Stimulated activated CD4-positive, alpha-beta T cell treated with anti-CD3 and anti-CD28 coated beads, TNF-alpha, amount 100 ng/mL, for 4 hours (primary cell): ENCODE results near the gene IRGQ.
"Not testable (repeated sequence)": the region's sequence is repeated elsewhere in the genome, so short reads cannot be mapped to it uniquely, and the experiment has no call there.

ENCODE experiments used
- DNase-seq, 3 experiments: peaks; one replicate each; pipeline ENCODE4 v3.0.0-alpha.2; 2020; ENCODE audit warnings: low read depth in 3 of 3

The IRGQ gene, protein sequence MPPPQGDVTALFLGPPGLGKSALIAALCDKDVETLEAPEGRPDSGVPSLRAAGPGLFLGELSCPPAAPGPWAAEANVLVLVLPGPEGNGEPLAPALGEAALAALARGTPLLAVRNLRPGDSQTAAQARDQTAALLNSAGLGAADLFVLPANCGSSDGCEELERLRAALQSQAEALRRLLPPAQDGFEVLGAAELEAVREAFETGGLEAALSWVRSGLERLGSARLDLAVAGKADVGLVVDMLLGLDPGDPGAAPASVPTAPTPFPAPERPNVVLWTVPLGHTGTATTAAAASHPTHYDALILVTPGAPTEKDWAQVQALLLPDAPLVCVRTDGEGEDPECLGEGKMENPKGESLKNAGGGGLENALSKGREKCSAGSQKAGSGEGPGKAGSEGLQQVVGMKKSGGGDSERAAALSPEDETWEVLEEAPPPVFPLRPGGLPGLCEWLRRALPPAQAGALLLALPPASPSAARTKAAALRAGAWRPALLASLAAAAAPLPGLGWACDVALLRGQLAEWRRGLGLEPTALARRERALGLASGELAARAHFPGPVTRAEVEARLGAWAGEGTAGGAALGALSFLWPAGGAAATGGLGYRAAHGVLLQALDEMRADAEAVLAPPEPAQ

DNA sequence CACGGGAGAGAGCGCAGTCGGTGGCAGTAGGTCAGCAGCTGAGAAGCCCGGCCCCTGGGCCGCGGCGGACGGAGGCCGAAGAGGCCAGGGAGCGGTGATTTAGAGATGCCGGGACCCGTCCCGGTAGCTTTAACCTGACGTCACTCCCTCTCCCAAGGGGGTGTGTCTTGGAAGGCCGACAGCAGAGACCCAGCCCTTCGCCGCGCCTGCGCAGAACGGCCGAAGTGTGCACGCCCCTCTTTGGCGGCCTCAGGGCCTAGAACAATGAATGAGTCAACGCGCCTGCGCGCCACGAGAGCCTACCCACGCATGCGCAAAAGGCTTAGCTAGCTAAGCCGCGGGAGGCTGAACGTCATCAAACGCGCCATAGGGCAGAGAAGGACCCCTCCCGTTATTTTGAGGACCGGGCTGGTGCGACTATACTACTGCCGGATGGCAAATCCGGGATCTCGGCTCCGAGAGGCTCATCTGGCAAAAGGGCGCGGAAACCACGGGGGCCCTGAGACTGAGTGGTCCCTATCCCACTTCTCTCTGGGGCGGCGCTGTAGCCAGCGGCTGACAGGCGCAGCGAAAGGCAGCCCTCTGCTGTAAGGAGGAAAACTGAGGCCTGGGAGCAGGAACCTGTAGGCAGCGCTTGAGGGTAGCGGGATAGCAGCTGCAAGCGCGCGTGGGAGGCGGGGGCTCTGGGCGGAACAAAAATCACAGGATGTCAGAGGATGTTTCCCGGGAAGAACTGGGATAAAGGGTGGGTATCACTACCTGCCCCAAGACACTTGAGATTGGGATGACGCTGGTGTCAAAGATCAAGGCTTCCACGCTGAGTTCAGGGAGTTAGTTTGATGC, at the start of gene IRGQ, which contains the start of gene ZNF576:
Gene IRGQ (minus strand): TSS at position 136 of the 843 bp plus-strand sequence. CDS start 796 bp downstream, outside the sequence.
Gene ZNF576 (plus strand): TSS at position 597 of the 843 bp plus-strand sequence. CDS start 514 bp downstream, outside the sequence.
- peak; percentile 100 for DNase-seq

DNA sequence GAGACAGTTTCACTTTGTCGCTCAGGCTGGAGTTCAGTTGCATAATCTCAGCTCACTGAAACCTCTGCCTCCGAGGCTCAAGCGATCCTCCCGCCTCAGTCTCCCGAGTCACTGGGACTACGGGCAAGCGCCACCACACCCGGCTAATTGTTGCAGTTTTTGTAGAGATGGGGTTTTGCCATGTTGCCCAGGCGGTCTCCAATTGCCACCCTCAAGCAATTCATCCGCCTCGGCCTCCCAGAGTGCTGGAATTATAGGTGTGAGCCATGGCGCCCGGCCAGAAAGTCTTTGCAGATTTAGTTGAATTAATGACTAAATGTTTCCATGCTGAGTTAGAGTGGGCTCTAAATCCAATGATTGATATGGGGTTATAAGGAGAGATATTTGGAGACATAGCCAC, 48.2 kb upstream of the IRGQ start:
- no peak for DNase-seq

DNA sequence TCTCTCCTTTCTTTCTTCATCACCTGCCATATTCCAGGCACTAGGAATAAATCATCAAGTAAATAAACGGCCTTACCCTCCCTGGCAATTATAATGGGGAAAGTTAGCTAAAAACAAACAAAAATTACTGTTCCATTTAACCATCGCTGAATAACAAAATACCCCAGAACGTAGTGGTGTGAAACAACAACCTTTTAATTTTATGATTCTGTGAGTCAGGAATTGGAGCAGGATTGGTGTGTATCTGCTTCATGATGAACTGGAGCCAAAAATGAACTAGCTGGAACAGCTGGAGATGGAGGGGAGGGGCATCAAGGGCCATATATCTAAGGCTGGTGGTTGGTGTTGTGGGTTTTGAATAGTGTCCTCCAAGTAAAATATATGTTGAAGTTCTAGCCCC, 47.4 kb upstream of the IRGQ start:
- no peak for DNase-seq

DNA sequence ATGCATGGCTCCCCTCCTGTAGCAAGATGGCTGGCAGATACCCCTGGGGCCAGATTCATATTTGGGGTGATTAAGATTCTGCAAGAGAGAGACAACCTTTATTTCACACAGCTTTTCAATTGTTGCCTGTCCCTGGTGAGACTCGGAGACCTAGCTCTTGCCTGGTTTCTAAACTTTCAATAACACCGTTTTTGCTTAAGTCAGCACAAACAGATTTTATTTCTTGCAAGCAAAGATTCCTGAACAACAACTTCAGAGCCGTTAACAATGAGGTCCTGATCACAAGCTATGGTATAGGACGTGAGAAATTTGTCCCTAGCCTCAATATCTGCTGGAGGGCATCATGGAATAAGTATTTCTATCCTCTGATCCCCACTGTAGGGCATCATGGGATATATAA, 46.6 kb upstream of the IRGQ start:
- DNase-seq = no peak

DNA sequence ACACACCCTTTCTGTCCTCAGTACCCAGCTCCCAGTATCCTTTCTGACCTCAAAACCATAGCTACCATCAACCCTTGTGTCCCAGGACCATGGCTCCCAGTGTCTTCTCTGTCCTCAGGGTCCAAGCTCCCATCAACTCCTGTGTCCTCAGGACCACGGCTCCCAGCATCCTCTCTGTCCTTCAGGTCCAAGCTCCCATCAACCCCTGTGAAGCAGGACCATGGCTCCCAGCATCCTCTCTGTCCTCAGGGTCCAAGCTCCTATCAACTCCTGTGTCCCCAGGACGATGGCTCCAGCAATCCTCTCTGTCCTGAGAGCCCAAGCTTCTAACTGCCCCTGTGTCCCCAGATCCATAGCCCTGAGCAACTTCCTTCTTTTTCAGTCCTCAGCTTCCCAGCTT, 45.4 kb upstream of the IRGQ start:
- DNase-seq = no peak

DNA sequence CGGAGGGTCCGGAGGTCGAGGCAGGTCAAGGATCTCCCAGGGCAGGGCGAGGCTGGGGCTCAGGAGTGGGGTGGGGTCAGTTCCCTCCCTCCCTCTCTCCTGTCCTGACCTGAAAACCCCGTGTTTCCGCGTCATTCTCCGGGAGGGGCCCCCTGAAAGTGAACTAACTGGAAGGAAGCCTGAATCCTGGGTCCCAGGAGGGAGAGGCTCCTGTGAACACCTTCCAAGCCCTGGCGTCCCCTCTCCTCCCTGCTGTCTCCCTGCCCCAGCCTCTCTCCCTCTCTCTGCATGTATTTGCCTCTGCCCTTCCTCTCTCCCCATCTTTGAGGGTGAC, 44.5 kb upstream of the IRGQ start:
- no peak for DNase-seq

DNA sequence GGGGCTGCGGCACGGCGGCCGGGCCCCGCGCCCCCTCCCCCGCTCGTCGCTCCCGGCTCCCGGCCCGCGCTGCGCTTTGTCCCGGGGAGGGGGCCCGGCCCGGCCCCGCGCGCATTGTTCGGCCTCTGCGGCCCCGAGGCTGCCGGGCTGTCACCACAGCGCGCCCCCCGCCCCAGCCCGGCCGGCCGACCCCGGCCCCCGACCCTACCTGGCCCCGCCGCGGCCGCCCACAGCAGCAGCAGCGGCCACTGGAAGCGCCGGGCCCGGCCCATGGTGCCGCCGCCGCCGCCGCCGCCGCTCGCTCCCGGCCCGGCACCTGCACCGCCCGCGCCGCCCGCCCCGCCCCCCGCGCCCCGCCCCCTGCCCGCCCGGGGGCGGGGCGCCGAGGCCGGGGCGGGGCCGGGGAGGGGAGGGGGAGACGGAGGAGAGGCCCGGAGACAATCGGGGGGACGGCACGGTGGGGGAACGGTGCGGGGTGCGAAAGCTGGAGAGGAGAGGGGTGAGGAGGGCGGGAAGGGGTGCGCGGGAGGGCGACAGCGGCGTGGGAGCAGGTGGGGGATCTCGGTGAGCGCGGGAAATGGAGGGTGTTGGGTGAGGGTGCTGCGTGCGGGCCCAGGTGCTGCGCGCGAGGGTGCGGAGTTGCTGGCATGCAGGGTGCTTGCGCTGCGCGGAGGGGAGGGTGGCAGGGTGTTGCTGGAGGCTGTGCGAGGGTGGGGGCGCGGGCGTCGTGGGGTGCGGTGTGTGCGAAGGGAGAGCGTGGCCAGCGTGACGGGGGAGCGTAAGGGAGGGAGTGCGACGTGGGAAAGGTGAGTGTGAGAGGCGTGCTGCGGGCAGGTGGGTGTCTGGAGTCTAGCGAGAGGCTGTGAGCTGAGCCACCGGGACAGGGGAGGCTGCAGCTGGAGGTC, 43.8 kb upstream of the IRGQ start, which contains the start of gene CADM4:
Gene CADM4 (minus strand): TSS at position 332 of the 905 bp plus-strand sequence. CDS start 60 bp downstream, at position 272.
- peak; percentile 21 to 37 (median 26) for DNase-seq

DNA sequence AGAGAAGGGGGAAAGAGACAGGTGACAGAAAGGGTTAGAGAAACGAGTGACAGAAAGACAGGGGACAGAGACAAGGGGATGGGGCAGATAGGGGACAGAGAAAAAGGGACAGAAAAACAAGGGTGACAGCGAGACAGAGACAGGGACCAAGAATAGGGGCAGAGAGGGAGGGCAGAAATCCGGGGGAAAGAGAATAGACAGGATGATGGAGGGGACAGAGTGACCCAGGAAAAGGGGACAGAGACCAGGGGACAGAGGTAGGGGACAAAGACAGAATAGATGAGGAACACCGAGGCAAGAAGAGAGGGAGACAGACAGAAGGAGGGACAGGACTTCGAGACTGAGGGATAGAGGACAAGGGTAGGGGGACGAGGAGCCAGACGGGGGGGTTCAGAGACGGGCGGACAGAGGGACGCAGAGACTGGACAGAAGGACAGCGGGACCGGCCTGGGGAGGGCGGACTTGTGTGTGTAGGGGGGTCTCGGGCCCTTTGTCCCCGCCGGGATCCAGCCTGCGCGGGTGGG, 43.1 kb upstream of the IRGQ start:
- DNase-seq = no peak

DNA sequence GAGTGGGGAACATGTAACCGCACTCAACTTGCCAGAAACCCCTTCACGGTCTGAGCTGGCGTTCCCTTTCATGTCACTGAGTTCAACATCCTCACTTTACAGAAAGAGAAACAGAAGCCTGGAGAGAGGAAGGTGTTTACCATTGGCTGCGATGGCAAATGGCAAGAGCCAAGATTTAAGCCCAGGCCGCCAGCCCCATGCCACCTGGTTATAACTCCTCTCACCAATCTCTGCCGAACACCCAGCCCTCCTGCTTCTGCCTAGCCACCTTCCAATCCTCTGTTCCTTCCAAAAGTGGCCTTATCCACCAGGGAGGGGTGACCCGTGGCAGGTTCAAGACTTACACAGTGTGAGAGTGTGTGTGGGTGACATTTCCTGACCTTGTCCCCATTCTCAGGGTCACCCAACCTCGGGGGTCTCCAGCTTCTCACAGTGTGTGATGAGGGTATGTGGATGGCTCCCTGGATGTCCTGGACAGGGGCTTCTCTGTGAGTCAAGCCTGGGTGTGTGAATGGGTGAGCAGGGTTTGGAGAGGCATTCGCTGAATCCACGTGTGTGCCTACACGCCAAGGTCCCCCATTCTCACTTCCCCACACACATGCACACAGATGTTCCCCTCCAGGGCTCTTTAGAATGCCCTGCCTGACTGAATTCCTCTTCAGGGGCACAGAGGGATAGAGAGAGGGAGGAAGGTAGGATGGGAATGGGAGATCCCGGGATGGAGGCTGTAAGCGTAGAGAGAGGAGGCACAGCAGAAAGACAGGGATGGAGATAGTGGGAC, 42.5 kb upstream of the IRGQ start:
- no peak for DNase-seq

DNA sequence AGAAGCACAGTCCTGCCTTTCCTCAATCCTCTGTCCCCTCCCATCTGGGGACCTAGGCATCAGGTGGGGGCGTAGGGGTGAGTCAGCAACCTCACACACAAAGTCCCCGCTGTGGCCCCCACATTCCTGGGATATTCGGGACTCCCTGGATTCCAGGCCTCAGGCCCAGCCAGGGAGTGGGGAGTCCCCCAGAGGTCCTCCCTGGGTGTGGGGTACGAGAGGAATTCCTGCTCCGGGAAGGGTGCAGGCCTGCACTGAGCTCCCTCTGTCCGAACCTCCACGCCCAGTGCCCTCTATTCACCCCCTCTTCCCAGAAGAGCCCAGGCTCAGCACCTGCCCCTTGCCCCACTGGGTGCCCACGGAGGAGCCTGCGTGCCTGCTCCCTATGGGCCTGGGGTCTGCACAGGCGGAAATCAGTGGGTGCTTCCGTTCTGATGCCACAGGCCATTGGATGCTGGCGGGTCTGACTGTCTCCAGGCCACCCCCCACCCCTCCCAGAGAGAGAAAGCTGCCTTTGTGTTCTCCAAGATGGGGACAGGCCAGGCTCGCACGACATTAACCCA, 40.3 kb upstream of the IRGQ start:
- no peak for DNase-seq

DNA sequence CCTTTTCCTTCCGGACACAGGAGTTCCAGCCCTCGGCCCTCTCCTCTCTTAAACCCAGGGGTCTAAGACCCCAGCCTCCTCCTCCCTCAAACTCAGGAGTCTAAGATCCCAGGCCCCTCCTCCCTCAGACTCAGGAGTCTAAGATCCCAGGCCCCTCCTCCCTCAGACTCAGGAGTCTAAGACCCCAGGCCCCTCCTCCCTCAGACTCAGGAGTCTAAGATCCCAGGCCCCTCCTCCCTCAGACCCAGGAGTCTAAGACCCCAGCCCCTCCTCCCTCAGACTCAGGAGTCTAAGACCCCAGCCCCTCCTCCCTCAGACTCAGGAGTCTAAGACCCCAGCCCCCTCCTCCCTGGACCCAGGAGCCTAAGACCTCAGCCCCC, 39.6 kb upstream of the IRGQ start:
- not testable (repeated sequence) for DNase-seq

DNA sequence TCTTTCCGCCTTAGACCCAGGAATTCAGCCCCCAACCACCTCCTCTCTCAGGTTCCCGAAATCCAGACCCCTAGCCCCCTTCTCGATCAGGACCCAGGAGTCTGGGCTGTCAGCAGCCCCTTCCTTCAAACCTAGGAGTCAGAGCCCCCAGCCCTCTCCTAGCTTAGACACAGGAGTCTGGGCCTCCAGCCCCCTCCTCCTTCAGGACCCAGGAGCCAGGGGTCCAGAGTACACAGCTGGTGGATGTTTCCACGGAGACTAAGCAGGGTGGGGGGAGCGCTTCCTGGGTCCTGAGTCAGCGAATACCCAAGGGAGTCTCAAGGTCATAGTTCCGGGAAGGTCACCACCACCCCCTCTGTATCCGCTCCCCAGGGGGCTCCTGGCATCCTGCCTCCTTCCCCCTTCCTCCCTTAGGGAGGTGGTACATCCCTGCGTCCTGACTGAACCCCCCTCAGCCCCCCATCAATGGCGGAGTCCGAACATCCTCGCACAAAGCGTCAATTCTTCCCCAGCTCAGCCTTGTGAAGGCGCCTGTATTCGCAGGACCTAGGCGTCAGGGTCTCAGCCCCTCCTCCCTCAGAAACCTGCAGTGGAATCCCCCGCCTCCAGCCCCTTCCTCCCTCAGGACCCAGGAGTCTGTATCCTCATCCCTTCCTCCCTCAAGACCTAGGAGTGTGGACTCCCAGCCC, 39.1 kb upstream of the IRGQ start:
- no peak for DNase-seq

DNA sequence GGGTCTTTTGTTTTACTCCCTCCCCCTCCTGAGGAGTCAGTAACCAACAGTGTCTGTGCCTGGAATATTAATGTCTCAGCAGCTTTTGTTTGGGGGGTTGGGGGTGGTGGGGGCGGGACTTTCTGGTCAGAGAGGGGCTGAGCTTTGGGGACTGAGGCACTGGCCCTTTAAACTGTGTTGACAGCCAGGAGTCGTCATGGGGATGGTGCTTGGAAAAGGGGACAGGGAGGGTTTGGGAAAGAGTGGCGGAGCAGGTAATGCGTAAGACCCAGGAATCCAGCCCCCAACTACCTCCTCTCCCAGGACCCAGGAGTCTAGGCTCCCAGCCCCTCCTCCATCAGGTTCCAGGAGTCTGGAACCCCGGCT, 38.6 kb upstream of the IRGQ start:
- no peak for DNase-seq

DNA sequence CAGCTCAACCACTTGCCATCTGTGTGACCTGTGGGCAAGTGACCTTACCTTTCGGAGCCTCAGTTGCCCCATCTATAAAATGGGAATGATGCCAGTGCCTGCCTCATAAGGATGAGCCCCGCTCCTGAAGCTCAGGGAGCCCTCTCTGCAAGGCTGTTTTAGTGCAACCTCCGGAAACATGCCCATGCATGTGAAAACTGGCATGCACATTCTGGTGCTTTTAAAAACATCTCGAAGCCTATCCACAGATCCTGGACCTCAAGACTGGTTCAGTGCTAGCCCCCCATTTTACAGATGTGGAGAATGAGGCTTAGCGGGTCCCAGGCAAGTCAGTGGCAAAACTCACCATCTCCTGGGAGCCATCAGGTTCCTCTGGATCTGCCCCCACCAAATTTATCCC, 38.1 kb upstream of the IRGQ start:
- no peak for DNase-seq

DNA sequence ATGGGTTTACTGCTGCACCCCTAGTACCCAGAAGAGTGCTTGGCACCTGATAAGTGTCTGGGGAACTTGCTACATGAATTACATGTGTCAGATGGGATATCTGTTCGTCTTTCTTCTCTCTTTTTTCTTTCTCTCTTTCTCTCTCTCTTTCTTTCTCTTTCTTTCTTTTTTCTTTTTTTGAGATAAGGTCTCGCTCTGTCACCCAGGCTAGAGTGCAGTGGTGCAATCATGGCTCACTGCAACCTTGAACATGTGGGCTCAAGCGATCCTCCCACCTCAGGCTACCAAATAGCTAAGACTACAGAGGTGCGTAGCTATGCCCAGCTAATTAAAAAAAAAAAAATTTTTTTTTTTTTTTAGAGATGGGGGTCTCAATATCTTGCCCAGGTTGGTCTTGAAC, 37.6 kb upstream of the IRGQ start:
- DNase-seq = no peak

DNA sequence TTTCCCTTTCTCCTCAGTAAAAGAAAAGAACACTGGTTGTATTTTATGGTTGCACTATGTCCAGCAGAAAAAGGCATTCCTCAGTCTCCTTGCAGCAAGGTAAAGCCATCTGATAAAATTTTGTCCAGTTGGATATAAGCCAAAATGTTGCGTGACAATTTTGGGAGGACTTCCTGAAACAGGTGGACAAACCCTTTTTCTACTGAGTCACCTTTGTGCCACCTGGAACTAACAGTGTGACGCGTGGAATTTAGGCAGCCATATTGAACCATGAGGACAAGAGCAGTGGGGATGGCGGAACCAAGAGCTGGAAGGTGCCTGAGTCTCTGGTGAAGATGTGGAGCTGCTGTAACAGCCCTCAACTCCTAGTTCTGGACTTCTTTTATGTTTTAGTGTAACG, 35.6 kb upstream of the IRGQ start:
- DNase-seq = no peak

DNA sequence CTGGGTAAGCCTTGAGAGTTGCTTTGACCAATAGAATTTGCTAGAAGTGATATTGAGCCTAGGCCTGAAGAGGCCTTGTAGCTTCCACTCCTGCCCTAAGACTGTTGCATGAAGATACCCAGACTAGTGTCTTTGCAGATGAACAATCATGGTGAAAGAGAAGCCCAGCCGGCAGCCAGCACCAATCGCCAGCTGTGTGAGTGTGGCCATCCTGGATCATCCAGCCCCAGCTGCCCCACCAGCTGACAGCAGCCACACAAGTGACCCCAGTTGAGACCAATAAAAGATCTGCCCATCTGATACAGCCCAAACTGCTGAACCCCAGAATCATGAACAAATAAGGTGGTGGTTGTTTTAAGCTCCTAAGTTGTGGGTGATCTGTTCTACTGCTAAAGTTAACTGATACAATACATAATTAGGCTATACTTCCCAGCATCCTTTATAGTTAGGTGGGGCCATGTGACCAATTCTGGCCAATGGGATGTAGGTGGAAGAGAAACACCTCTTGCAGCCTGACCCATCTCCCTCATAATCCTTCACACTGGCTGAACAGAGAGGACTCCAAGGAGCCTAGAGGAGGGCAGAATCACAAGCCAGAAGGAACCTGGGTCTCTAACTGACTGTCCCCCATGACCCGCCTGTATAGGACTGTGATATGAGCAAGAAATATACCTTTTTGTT, 32.9 kb upstream of the IRGQ start:
- no peak for DNase-seq

DNA sequence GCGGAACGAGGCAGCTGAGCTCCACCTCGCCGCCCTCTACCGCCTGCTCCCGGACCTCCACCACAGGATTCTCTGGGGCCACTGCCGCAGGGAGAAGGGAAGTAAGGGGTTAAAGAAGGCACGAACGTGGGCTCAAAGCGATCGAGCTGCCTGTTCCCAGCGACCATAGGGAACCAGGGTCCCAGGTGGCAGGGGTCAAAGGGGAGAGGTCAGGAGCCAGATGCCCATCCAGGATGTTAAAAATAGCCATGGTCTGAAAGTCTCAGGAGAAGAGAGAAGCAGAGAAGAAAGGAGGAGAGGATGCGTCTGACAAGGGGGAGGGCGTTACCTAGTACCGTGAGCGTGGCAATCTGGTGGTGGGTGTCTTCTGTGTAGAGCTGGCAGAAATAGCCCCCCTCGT, 30.9 kb upstream of the IRGQ start:
- DNase-seq = no peak
